HL-60 (cell line): ENCODE results near the gene CA6.
"Not testable (repeated sequence)": the region's sequence is repeated elsewhere in the genome, so short reads cannot be mapped to it uniquely, and the experiment has no call there.

Source experiments
- DNase-seq, 2 experiments: peaks; one replicate each; pipeline ENCODE4 v3.0.0-alpha.2; 2010 to 2020; ENCODE audit warnings: low read depth in 1 of 2, low spot score in 1 of 2
- H3K27ac ChIP-seq: fragments of 250-450 bp; sonication (Bioruptor Pico); replicated peaks from 2 replicates; pipeline ENCODE4 v1.5.1; 2020; ENCODE audit warnings: mild to moderate bottlenecking, moderate library complexity
- H3K27me3 ChIP-seq: fragments of 250-450 bp; sonication (Bioruptor Pico); 2 replicates; pipeline ENCODE4 v1.5.1; 2021; ENCODE audit warnings: mild to moderate bottlenecking, moderate library complexity; ENCODE audit not compliant: insufficient read depth, poor library complexity, severe bottlenecking
- H3K4me3 ChIP-seq: replicated peaks from 2 replicates; pipeline ENCODE4 v1.5.1; 2011; ENCODE audit warnings: mild to moderate bottlenecking, control low read depth, low read length; ENCODE audit not compliant: insufficient read depth
- GABPA ChIP-seq: IDR thresholded peaks from 2 replicates; pipeline ENCODE4 v1.6.1; 2012; ENCODE audit warnings: low read depth
- POLR2AphosphoS5 ChIP-seq: IDR thresholded peaks from 2 replicates; pipeline ENCODE4 v1.6.1; 2012; ENCODE audit warnings: low read depth
- SPI1 ChIP-seq: IDR thresholded peaks from 2 replicates; pipeline ENCODE4 v1.6.1; 2012; ENCODE audit warnings: low read depth, mild to moderate bottlenecking, borderline replicate concordance
- TF ChIP-seq, protein P1 (sequence below): IDR thresholded peaks from 2 replicates; pipeline ENCODE4 v1.6.1; 2012; ENCODE audit warnings: low read depth; ENCODE audit not compliant: insufficient replicate concordance
- TF ChIP-seq, protein P2 (sequence below): IDR thresholded peaks from one replicate; pipeline ENCODE4 v1.5.1; 2011; ENCODE audit warnings: low read length, control low read depth, inconsistent platforms; ENCODE audit not compliant: insufficient read depth

The CA6 gene

DNA sequence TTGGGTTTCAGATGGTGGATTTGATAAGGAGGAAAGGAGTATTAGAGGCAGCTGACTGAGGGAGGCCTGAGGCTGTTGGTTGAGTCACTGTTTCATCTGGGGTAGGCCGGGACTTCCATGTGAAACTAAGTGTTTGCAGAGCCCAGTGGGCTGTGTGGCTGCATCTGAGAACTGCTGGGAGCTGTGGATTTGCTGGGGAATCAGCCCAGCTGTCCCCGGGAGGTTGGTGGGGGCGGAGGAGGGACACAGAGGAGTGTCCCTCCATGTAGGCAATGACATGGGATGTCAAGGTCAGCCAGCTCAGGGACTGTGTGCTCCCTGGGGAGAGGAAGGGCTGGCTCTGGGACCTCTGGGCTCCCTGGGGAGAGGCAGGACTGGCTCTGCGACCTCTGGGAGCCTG, 44.2 kb downstream of the CA6 start:
- Histone ChIP-seq H3K27ac (no peak overlapping the region), H3K27me3 (no peaks in the 10 kb centered on the region), H3K4me3 (no peak overlapping the region)
- DNase-seq, result no peak
- no peak for TF ChIP-seq GABPA

DNA sequence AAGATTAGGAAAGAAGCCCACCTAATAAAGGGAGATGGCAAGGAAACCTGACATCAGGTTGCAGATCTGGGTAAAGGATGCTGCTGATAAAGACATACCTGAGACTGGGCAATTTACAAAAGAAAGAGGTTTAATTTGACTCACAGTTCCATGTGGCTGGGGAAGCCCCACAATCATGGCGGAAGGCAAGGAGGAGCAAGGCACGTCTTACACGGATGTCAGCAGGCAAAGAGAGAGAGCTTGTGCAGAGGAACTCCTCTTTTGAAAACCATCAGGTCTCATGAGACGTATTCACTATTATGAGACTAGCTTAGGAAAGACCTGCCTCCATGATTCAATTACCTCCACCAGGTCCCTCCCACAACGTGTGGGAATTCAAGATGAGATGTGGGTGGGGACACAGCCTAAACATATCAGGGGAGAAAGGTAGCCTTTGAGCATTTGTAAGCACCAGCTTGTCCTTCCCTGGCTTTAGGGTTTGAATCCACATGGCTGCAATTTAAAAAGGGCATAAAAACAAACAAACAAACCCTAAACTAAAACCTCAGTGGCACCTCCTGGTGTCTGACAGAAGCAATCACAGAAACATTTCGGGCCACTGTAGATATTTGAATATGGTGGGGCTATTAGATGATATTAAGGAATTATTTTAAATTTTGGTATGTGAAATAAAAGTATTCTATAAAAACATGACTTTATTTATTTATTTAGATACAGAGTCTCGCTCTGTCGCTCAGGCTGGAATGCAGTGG, 47.4 kb downstream of the CA6 start:
- Histone ChIP-seq H3K27me3 (no peaks in the 10 kb centered on the region), H3K27ac (no peak overlapping the region), H3K4me3 (no peak overlapping the region)
- TF ChIP-seq SPI1, result no peak
- TF ChIP-seq GABPA, result no peak
- TF ChIP-seq POLR2AphosphoS5, result no peak
- TF ChIP-seq, protein P1, sequence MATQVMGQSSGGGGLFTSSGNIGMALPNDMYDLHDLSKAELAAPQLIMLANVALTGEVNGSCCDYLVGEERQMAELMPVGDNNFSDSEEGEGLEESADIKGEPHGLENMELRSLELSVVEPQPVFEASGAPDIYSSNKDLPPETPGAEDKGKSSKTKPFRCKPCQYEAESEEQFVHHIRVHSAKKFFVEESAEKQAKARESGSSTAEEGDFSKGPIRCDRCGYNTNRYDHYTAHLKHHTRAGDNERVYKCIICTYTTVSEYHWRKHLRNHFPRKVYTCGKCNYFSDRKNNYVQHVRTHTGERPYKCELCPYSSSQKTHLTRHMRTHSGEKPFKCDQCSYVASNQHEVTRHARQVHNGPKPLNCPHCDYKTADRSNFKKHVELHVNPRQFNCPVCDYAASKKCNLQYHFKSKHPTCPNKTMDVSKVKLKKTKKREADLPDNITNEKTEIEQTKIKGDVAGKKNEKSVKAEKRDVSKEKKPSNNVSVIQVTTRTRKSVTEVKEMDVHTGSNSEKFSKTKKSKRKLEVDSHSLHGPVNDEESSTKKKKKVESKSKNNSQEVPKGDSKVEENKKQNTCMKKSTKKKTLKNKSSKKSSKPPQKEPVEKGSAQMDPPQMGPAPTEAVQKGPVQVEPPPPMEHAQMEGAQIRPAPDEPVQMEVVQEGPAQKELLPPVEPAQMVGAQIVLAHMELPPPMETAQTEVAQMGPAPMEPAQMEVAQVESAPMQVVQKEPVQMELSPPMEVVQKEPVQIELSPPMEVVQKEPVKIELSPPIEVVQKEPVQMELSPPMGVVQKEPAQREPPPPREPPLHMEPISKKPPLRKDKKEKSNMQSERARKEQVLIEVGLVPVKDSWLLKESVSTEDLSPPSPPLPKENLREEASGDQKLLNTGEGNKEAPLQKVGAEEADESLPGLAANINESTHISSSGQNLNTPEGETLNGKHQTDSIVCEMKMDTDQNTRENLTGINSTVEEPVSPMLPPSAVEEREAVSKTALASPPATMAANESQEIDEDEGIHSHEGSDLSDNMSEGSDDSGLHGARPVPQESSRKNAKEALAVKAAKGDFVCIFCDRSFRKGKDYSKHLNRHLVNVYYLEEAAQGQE, result no peak
- TF ChIP-seq, protein P2, sequence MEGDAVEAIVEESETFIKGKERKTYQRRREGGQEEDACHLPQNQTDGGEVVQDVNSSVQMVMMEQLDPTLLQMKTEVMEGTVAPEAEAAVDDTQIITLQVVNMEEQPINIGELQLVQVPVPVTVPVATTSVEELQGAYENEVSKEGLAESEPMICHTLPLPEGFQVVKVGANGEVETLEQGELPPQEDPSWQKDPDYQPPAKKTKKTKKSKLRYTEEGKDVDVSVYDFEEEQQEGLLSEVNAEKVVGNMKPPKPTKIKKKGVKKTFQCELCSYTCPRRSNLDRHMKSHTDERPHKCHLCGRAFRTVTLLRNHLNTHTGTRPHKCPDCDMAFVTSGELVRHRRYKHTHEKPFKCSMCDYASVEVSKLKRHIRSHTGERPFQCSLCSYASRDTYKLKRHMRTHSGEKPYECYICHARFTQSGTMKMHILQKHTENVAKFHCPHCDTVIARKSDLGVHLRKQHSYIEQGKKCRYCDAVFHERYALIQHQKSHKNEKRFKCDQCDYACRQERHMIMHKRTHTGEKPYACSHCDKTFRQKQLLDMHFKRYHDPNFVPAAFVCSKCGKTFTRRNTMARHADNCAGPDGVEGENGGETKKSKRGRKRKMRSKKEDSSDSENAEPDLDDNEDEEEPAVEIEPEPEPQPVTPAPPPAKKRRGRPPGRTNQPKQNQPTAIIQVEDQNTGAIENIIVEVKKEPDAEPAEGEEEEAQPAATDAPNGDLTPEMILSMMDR, result no peak
- DNase-seq, result no peak

DNA sequence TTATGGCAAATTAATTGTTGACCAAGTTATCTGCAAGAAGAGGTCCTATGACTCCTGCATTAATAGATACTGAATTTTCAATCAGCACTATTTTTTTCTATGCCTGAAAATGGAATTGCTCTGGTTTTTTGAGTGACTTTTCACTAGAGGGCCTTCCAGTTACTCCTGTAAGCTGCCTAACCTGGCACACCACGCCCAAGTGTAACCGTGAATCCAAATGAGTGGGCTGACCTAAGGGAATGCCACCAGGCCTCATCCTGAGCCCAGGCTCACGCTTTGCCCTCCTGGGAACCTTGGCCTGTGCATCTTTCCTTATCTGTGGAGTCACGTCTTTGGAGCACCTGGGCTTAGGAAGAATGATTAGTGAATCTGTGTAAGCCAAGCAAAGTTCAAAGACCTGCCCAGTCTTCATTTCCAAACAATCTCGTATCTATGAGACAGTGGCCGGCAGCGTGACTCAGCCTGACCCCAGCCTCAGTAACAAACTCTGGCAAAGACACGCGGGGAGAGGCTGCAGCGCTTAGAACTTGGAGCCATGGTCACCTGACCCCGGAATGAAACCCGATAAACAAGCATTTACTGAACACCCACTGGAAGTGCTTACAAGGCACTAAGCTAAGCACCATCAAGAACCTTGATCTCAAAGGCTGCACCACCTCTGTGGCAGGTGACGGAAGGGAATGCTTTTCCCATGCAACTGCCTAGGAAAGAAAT, 48.5 kb downstream of the CA6 start:
- H3K27me3 ChIP-seq, H3K27ac ChIP-seq, H3K4me3 ChIP-seq, DNase-seq: not testable (repeated sequence)

DNA sequence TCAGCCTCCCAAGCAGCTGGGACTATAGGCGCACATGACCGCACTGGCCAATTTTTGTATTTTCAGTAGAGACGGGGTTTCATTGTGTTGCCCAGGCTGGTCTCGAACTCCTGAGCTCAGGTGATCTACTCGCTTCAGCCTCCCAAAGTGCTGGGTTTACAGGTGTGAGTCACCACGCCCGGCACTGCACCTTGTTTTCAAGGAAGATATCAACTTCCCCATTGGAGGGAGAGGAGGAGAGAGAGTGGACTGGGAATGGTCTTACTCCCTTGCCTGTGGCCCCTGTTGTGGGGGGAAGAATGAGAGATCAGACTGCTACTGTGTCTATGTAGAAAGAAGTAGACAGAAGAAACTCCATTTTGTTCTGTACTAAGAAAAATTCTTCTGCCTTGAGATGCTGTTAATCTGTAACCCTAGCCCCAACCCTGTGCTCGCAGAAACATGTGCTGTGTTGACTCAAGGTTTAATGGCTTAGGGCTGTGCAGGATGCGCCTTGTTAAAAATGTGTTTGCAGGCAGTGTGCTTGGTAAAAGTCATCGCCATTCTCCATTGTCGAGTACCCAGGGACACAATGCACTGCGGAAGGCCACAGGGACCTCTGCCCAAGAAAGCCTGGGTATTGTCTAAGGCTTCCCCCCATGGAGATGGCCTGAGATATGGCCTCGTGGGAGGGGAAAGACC, 56.0 kb downstream of the CA6 start:
- not testable (repeated sequence) for H3K27me3 ChIP-seq, H3K4me3 ChIP-seq, DNase-seq, H3K27ac ChIP-seq

DNA sequence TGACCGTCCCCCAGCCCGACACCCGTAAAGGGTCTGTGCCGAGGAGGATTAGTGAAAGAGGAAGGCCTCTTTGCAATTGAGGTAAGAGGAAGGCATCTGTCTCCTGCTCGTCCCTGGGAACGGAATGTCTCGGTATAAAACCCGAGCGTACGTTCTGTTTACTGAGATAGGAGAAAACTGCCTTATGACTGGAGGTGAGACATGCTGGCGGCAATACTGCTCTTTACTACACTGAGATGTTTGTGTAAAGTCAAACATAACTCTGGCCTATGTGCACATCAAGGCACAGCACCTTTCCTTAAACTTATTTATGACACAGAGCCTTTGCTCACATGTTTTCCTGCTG, 56.5 kb downstream of the CA6 start:
- H3K4me3 ChIP-seq, H3K27me3 ChIP-seq, DNase-seq, H3K27ac ChIP-seq: not testable (repeated sequence)
- 0 out of 2 replicates have a peak, but pooled peaks have one; percentile 8 for TF ChIP-seq SPI1

DNA sequence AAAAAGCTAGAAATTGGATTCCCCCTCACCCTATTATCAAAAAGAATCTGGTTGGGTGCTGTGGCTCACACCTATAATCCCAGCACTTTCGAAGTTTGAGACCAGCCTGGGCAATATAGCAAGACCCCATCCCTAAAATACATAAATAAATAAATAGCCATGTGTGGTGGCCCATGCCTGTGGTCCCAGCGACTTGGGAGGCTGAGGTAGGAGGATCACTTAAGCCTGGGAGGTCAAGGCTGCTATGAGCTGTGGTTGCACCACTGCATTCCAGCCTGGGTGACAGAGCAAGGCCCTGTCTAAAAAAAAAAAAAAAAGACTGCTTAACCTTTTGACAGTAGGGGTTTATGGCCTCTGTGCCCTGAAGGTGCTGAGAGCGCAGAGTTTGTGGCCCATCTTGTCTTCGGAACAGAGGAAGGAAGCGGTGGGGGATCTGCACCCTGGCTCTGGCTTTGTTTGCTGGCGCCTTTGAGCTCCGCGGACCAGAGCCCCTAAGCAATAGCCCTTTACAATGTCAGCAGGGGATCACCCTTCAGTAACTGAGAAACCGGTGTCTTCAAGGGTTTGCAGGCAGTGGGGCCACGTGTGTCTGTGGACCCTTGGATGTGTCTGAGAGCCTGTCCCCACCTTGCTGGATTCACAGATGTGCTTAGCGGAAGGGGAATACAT, 58.5 kb downstream of the CA6 start:
- Histone ChIP-seq H3K27me3 (no peaks in the 10 kb centered on the region), H3K27ac (no peak overlapping the region), H3K4me3 (no peak overlapping the region)
- no peak for DNase-seq
- TF ChIP-seq, protein P1, result no peak
- TF ChIP-seq SPI1 (no peak), GABPA (no peak), POLR2AphosphoS5 (no peak)
- TF ChIP-seq, protein P2, result no peak
